ENCODE data around the gene PTCSC3. TPM values are rescaled to one million over a fixed set of nuclear protein-coding genes. Genes with fewer than 3 reads are reported as not detected.

The PTCSC3 gene
- total RNA-seq, 2 donors from 2014 or later = not detected

DNA sequence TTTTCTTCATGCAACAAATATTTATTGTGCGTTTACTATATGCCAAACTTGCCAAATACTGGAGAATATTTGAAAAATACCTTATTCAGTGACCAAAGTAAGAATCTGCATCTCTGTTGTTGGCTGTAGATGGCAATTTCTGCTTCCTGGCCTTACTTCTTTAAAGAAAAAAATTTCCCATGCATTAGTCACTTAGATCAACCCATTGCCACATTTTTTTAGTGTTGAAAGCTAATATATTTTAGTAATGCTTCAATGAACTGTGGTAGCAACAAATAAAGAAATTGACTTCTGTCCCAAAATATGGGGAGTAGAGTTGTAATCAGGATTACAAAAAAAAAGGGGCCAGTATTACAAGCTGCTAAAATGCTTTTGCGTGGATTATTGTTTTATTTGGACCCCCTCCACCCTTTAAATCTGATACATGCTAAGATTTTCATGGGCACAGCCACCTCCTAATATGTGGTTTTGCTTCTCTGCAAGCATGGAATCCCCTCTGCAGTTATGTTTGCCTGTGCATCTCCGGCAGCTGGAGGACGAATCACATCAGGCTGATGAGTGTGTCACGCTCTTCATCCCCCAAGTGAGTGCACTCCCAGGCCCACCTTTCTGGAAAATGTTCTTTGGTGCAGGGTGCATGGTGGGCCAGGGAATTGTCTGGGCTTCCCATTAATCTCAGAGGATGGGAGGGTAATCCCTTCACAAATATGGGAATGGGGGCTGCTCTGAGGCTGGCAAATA, 38.1 kb upstream of the PTCSC3 start:
- Histone ChIP-seq H3K36me3 (no peaks in the 10 kb centered on the region), H3K27me3 (no peaks in the 10 kb centered on the region), H3K4me1 (no peaks in the 10 kb centered on the region), H3K9ac (ENCODE audit: low read depth in 2 of 2, low read length in 2 of 2) (no peak overlapping the region), H3K9me3 (no peaks in the 10 kb centered on the region), H3K4me3 (no peak overlapping the region), H3K27ac (no peak overlapping the region)
- no peak for DNase-seq
- TF ChIP-seq, protein P1, sequence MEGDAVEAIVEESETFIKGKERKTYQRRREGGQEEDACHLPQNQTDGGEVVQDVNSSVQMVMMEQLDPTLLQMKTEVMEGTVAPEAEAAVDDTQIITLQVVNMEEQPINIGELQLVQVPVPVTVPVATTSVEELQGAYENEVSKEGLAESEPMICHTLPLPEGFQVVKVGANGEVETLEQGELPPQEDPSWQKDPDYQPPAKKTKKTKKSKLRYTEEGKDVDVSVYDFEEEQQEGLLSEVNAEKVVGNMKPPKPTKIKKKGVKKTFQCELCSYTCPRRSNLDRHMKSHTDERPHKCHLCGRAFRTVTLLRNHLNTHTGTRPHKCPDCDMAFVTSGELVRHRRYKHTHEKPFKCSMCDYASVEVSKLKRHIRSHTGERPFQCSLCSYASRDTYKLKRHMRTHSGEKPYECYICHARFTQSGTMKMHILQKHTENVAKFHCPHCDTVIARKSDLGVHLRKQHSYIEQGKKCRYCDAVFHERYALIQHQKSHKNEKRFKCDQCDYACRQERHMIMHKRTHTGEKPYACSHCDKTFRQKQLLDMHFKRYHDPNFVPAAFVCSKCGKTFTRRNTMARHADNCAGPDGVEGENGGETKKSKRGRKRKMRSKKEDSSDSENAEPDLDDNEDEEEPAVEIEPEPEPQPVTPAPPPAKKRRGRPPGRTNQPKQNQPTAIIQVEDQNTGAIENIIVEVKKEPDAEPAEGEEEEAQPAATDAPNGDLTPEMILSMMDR (IDR thresholded peaks at IDR 0.05) = no peak
- intact Hi-C loops (cut with DNase I) = no loop called here

DNA sequence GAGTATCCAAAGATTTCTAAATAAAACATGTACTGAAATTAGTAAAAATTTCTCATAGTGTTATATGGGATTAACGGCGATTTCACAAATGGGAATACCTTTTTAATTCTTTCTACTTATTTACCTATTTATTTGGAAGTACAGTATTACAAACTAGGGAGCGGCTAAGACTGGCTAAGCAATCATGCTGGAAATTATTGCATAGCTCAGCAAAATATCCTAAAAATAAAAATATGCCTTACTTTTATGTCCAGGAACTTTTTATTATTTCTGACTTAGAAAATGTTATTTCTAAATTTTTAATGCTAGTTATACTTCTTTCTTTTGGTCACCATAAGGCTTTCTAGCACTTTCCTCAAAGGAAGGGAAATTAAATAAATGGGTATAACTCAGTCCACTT, 36.5 kb upstream of the PTCSC3 start:
- H3K27ac ChIP-seq = no peak overlapping the region
- no peaks in the 10 kb centered on the region for H3K4me1 ChIP-seq
- H3K36me3 ChIP-seq = no peaks in the 10 kb centered on the region
- H3K9ac ChIP-seq (ENCODE audit: low read depth in 2 of 2, low read length in 2 of 2) = no peak overlapping the region
- intact Hi-C loops (cut with DNase I) = no loop called here
- no peak overlapping the region for H3K4me3 ChIP-seq
- no peaks in the 10 kb centered on the region for H3K9me3 ChIP-seq
- TF ChIP-seq, protein P1 (IDR thresholded peaks at IDR 0.05) = no peak
- no peak for DNase-seq
- H3K27me3 ChIP-seq = no peaks in the 10 kb centered on the region

DNA sequence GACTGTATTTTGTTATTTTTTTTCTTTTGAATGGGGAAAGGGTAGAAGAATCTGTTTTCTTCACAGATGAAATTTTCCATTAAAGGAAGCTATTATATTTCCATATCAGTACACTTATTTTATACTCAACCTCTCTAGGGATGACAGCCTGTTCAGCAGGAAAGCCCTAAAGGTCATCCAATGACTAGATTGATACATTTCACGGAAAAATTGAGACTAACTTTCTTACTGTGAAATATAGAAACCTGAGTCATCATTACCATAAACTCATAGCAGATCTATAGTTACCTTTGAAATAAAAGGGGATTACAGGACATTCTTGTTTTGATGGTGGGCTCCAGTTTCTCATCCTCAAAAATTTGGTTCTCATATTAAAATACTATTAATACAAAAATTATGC, 36.1 kb upstream of the PTCSC3 start:
- TF ChIP-seq, protein P1 (IDR thresholded peaks at IDR 0.05) = no peak
- no peak overlapping the region for H3K9ac ChIP-seq (ENCODE audit: low read depth in 2 of 2, low read length in 2 of 2)
- H3K4me1 ChIP-seq = no peaks in the 10 kb centered on the region
- no peak overlapping the region for H3K27ac ChIP-seq
- no peaks in the 10 kb centered on the region for H3K36me3 ChIP-seq
- H3K4me3 ChIP-seq = no peak overlapping the region
- no peaks in the 10 kb centered on the region for H3K27me3 ChIP-seq
- intact Hi-C loops (cut with DNase I) = no loop called here
- H3K9me3 ChIP-seq = no peaks in the 10 kb centered on the region
- no peak for DNase-seq

GRCh38 chr14:36208690-36209278, 32.3 kb upstream of the PTCSC3 start:
- no peaks in the 10 kb centered on the region for H3K27me3 ChIP-seq
- H3K36me3 ChIP-seq = no peaks in the 10 kb centered on the region
- H3K27ac ChIP-seq = no peak overlapping the region
- no peaks in the 10 kb centered on the region for H3K4me1 ChIP-seq
- intact Hi-C loops (cut with DNase I) = no loop called here
- TF ChIP-seq, protein P1 (IDR thresholded peaks at IDR 0.05) = no peak
- peak; percentile 28 for DNase-seq
- no peak overlapping the region for H3K4me3 ChIP-seq
- H3K9me3 ChIP-seq = no peaks in the 10 kb centered on the region
- H3K9ac ChIP-seq (ENCODE audit: low read depth in 2 of 2, low read length in 2 of 2) = no peak overlapping the region

DNA sequence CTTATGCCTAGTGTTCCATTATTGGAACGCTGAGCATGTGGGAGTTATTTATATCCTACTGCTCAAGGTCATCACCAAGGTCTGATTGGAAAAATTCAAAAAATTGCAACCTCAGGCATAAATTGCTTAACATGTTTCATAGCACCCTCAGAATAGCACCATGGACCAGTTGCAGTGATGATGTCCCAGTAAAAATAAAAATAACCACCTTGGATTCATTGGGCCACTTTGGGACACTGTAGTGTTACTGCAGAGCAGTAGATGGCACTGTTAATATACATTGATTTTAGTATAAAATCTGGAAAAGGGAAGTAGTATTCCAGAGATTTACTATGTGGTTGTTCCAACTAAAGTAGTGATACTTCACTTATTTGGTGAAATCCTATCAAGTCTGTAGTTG, 31.0 kb upstream of the PTCSC3 start:
- no peaks in the 10 kb centered on the region for H3K27me3 ChIP-seq
- no peak for DNase-seq
- H3K9me3 ChIP-seq = no peaks in the 10 kb centered on the region
- no peak overlapping the region for H3K27ac ChIP-seq
- H3K4me3 ChIP-seq = no peak overlapping the region
- no peak overlapping the region for H3K9ac ChIP-seq (ENCODE audit: low read depth in 2 of 2, low read length in 2 of 2)
- H3K4me1 ChIP-seq = no peaks in the 10 kb centered on the region
- H3K36me3 ChIP-seq = no peaks in the 10 kb centered on the region
- TF ChIP-seq, protein P1 (IDR thresholded peaks at IDR 0.05) = peak; percentile 57
- intact Hi-C loops (cut with DNase I) = loop anchor here (2.0 kb wide), 1 partner anchor 167 kb away; no protein-coding TSS in a partner anchor
